Measurements from ENCODE around the gene RGR.

- no peak for TF ChIP-seq CTCF (conservative IDR thresholded peaks at IDR 0.05)
- no peak for TF ChIP-seq ZFX (IDR thresholded peaks at IDR 0.05)
Measured at GRCh38 chr10:84232376-84232775, 12.5 kb upstream of the RGR start.
